ENCODE data around the gene NFATC2. TPM values are rescaled to one million over a fixed set of nuclear protein-coding genes. Genes with fewer than 3 reads are reported as not detected.

Gene NFATC2
- polyA plus RNA-seq, 1 donor from 2014 or later, result not detected

GRCh38 chr20:51359401-51359800, 183.1 kb downstream of the NFATC2 start:
- no peak for TF ChIP-seq MXI1 (conservative IDR thresholded peaks at IDR 0.05; ENCODE audit: poor library complexity, severe bottlenecking)
- TF ChIP-seq SMC3 (conservative IDR thresholded peaks at IDR 0.05; ENCODE audit: poor library complexity), result no peak
- no peak for TF ChIP-seq POLR2AphosphoS5 (IDR thresholded peaks at IDR 0.05)
- TF ChIP-seq EP300 (conservative IDR thresholded peaks at IDR 0.05; ENCODE audit: poor library complexity, severe bottlenecking), result no peak
- no peak for TF ChIP-seq TAF1 (IDR thresholded peaks at IDR 0.05; ENCODE audit: low read depth)
- Histone ChIP-seq H3K9ac (ENCODE audit: low read length) (no peak overlapping the region), H4K20me1 (ENCODE audit: insufficient read depth) (no peaks in the 10 kb centered on the region)

GRCh38 chr20:51358032-51358724, 184.3 kb downstream of the NFATC2 start:
- no peaks in the 10 kb centered on the region for H3K9me3 ChIP-seq (ENCODE audit: low read length)
- no peaks in the 10 kb centered on the region for H3F3A ChIP-seq (ENCODE audit: insufficient read depth, low read length, poor library complexity, severe bottlenecking)
- no peaks in the 10 kb centered on the region for H3K27me3 ChIP-seq (ENCODE audit: insufficient read depth, low read depth, low read length)
- no peaks in the 10 kb centered on the region for H3K79me2 ChIP-seq (replicated peaks; ENCODE audit: insufficient read depth, low read length)
- TF ChIP-seq EP300 (conservative IDR thresholded peaks at IDR 0.05; ENCODE audit: poor library complexity, severe bottlenecking) (no peak), EZH2 (IDR thresholded peaks at IDR 0.05; ENCODE audit: borderline replicate concordance, insufficient read depth, low read length, poor library complexity, severe bottlenecking) (no peak), TAF1 (IDR thresholded peaks at IDR 0.05; ENCODE audit: low read depth) (no peak), SMC3 (conservative IDR thresholded peaks at IDR 0.05; ENCODE audit: poor library complexity) (no peak), REST (IDR thresholded peaks at IDR 0.05; ENCODE audit: borderline replicate concordance) (no peak), MXI1 (conservative IDR thresholded peaks at IDR 0.05; ENCODE audit: poor library complexity, severe bottlenecking) (no peak), POLR2AphosphoS5 (IDR thresholded peaks at IDR 0.05) (no peak), CTCF (IDR thresholded peaks at IDR 0.05; ENCODE audit: poor library complexity, severe bottlenecking) (no peak), RAD21 (conservative IDR thresholded peaks at IDR 0.05) (no peak)
- no peaks in the 10 kb centered on the region for H4K20me1 ChIP-seq (ENCODE audit: insufficient read depth)
- H3K4me2 ChIP-seq (ENCODE audit: low read length), result no peak overlapping the region
- no peaks in the 10 kb centered on the region for H3K9me2 ChIP-seq (ENCODE audit: insufficient read depth, low read length)
- no peaks in the 10 kb centered on the region for H3K36me3 ChIP-seq (ENCODE audit: insufficient read depth, low read length)
- no peak overlapping the region for H3K9ac ChIP-seq (ENCODE audit: low read length)
- H3K4me3 ChIP-seq (ENCODE audit: low read length), result no peak overlapping the region
- no peak overlapping the region for H2AFZ ChIP-seq (ENCODE audit: low read depth, low read length)
- H3K27ac ChIP-seq (ENCODE audit: low read length), result no peak overlapping the region

More at GRCh38 chr20:51359401-51359800, 183.1 kb downstream of the NFATC2 start:
- no peaks in the 10 kb centered on the region for H3K79me2 ChIP-seq (replicated peaks; ENCODE audit: insufficient read depth, low read length)
- no peak overlapping the region for H3K4me2 ChIP-seq (ENCODE audit: low read length)
- H3K9me2 ChIP-seq (ENCODE audit: insufficient read depth, low read length), result no peaks in the 10 kb centered on the region
- H3F3A ChIP-seq (ENCODE audit: insufficient read depth, low read length, poor library complexity, severe bottlenecking), result no peaks in the 10 kb centered on the region
- no peaks in the 10 kb centered on the region for H3K27me3 ChIP-seq (ENCODE audit: insufficient read depth, low read depth, low read length)
- H3K4me3 ChIP-seq (ENCODE audit: low read length), result no peak overlapping the region
- H2AFZ ChIP-seq (ENCODE audit: low read depth, low read length), result no peak overlapping the region
- no peaks in the 10 kb centered on the region for H3K9me3 ChIP-seq (ENCODE audit: low read length)
- H3K36me3 ChIP-seq (ENCODE audit: insufficient read depth, low read length), result no peaks in the 10 kb centered on the region
- no peak overlapping the region for H3K27ac ChIP-seq (ENCODE audit: low read length)
